Caco-2 (cell line): ENCODE results near the gene ZDBF2. TPM values are rescaled to one million over a fixed set of nuclear protein-coding genes. Genes with fewer than 3 reads are reported as not detected.

Source experiments
- BruUV-seq: library from RNA; stranded (reverse); fragments of 400-500 nt; replicated peaks from 2 replicates; lab custom pipeline; 2021; lab: Mats Ljungman, UMichigan
- CTCF ChIA-PET: fragments of 300-600 bp; sonication (Branson Sonifier 250); formaldehyde crosslinking; loops from one replicate; lab custom pipeline; 2022; ENCODE audit warnings: antibody characterized with exemption; lab: Charles Lee
- POLR2A ChIA-PET: fragments of 300-600 bp; sonication (Branson Sonifier 250); formaldehyde crosslinking; loops from one replicate; lab custom pipeline; 2022; ENCODE audit warnings: antibody characterized with exemption; lab: Charles Lee
- DNase-seq, 2 experiments: peaks; one replicate each; pipeline versions ENCODE4 v3.0.0 to v3.0.0-alpha.2; 2020 to 2022
- H3K27me3 ChIP-seq: replicated peaks from 2 replicates; pipeline ENCODE4 v1.6.0; 2011; ENCODE audit warnings: low read length; ENCODE audit not compliant: control insufficient read depth, insufficient read depth
- H3K36me3 ChIP-seq: 2 replicates; pipeline ENCODE4 v1.5.1; 2011; ENCODE audit warnings: low read length; ENCODE audit not compliant: control insufficient read depth, insufficient read depth
- H3K4me1 ChIP-seq: fragments of 250-450 bp; sonication (Bioruptor Pico); 2 replicates; pipeline ENCODE4 v1.5.1; 2020; ENCODE audit warnings: mild to moderate bottlenecking
- H3K4me3 ChIP-seq: 2 replicates; pipeline ENCODE4 v1.5.1; 2011; ENCODE audit warnings: low read depth, mild to moderate bottlenecking, control low read depth, low read length
- H3K9me3 ChIP-seq: fragments of 250-450 bp; sonication (Bioruptor Pico); 2 replicates; pipeline ENCODE4 v1.5.1; 2020; ENCODE audit warnings: mild to moderate bottlenecking, moderate library complexity
- H3K27ac Mint-ChIP-seq: one replicate; pipeline ENCODE4 v1.8.0; 2022; ENCODE audit warnings: mixed read lengths; ENCODE audit not compliant: unreplicated experiment
- H3K27me3 Mint-ChIP-seq: one replicate; pipeline ENCODE4 v1.8.0; 2022; ENCODE audit warnings: mixed read lengths; ENCODE audit not compliant: insufficient read depth, unreplicated experiment
- H3K36me3 Mint-ChIP-seq: one replicate; pipeline ENCODE4 v1.8.0; 2022; ENCODE audit warnings: mild to moderate bottlenecking, mixed read lengths; ENCODE audit not compliant: insufficient read depth, unreplicated experiment
- H3K4me1 Mint-ChIP-seq: one replicate; pipeline ENCODE4 v1.8.0; 2022; ENCODE audit warnings: low read depth, mixed read lengths; ENCODE audit not compliant: unreplicated experiment
- H3K4me3 Mint-ChIP-seq: one replicate; pipeline ENCODE4 v1.8.0; 2022; ENCODE audit warnings: mild to moderate bottlenecking, moderate library complexity, mixed read lengths; ENCODE audit not compliant: unreplicated experiment
- H3K9me3 Mint-ChIP-seq: one replicate; pipeline ENCODE4 v1.8.0; 2022; ENCODE audit warnings: mixed read lengths; ENCODE audit not compliant: unreplicated experiment
- CTCF ChIP-seq, 2 experiments: fragments of 200-600 bp in 1 of 2; IDR thresholded peaks; 1 replicate in 1 of 2; 2 replicates in 1 of 2; pipeline versions ENCODE4 v1.5.1 to v1.8.0; 2011 to 2022; ENCODE audit warnings: antibody characterized with exemption in 1 of 2, control low read depth in 1 of 2, inconsistent platforms in 1 of 2, low read depth in 1 of 2, low read length in 1 of 2, mild to moderate bottlenecking in 1 of 2, moderate library complexity in 1 of 2; ENCODE audit not compliant: insufficient read depth in 1 of 2, severe bottlenecking in 1 of 2, unreplicated experiment in 1 of 2
- intact Hi-C: fragments of 100-400 bp; cut with micrococcal nuclease; formaldehyde crosslinking; loops from one replicate; pipeline ENCODE4 v1.10.0; 2022; ENCODE audit not compliant: unreplicated experiment
- total RNA-seq: library from RNA; stranded (reverse); gene quantifications from 2 replicates; pipeline ENCODE4 v1.2.3, GENCODE V29; 2022

The ZDBF2 gene
- total RNA-seq, 1 experiment from 2014 or later = 6.5 TPM

DNA sequence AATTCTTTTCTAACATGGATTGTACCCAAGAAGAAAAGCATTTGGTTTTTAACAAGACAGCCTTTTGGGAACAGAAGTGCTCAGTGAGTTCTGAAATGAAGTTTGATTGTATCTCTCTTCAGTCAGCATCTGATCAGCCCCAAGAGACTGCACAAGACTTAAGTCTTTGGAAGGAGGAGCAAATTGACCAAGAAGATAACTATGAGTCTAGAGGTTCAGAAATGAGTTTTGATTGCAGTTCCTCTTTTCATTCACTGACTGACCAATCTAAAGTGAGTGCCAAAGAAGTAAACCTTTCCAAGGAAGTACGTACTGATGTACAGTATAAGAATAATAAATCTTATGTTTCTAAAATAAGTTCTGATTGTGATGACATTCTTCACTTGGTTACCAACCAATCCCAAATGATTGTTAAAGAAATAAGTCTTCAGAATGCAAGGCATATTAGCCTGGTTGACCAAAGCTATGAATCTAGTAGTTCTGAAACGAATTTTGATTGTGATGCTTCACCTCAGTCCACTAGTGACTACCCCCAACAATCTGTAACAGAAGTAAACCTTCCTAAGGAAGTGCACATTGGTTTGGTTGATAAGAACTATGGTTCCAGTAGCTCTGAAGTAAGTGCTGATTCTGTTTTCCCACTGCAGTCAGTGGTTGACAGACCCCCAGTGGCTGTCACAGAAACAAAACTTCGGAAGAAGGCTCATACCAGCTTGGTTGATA is 31.2 kb downstream of the ZDBF2 start:
- H3K36me3 ChIP-seq = no peaks in the 10 kb centered on the region
- Mint-ChIP-seq H3K4me1 (no peaks in the 10 kb centered on the region), H3K4me3 (no peak overlapping the region), H3K27ac (no peak overlapping the region), H3K27me3 (peaks cover 10% of the 10 kb centered on the region), H3K36me3 (peaks cover 8% of the 10 kb centered on the region), H3K9me3 (peaks cover 15% of the 10 kb centered on the region)
- no peak for DNase-seq
- no peaks in the 10 kb centered on the region for H3K4me1 ChIP-seq
- POLR2A ChIA-PET = no interaction called here
- intact Hi-C loops = no loop called here
- TF ChIP-seq CTCF (IDR thresholded peaks at IDR 0.05; ENCODE audit: insufficient read depth in 1 of 2, low read depth in 1 of 2, low read length in 1 of 2, severe bottlenecking in 1 of 2, unreplicated experiment in 1 of 2) = no peak
- H3K9me3 ChIP-seq = no peaks in the 10 kb centered on the region
- CTCF ChIA-PET = no interaction called here
- H3K4me3 ChIP-seq = no peak overlapping the region
- no TSS peak for BruUV-seq
- H3K27me3 ChIP-seq = no peaks in the 10 kb centered on the region

GRCh38 chr2:206311026-206311425 is 36.6 kb downstream of the ZDBF2 start:
- Mint-ChIP-seq H3K9me3 (peaks cover 15% of the 10 kb centered on the region), H3K4me3 (no peak overlapping the region), H3K36me3 (peaks cover 8% of the 10 kb centered on the region), H3K4me1 (no peaks in the 10 kb centered on the region), H3K27ac (no peak overlapping the region), H3K27me3 (peaks cover 10% of the 10 kb centered on the region)
- no peaks in the 10 kb centered on the region for H3K36me3 ChIP-seq
- no peaks in the 10 kb centered on the region for H3K9me3 ChIP-seq
- no peaks in the 10 kb centered on the region for H3K27me3 ChIP-seq
- BruUV-seq = no TSS peak
- H3K4me3 ChIP-seq = no peak overlapping the region
- intact Hi-C loops = no loop called here
- TF ChIP-seq CTCF (IDR thresholded peaks at IDR 0.05; ENCODE audit: insufficient read depth in 1 of 2, low read depth in 1 of 2, low read length in 1 of 2, severe bottlenecking in 1 of 2, unreplicated experiment in 1 of 2) = no peak
- no peak for DNase-seq
- ChIA-PET POLR2A (no interaction called here), CTCF (interaction anchor here (0.6 kb wide), 1 partner anchor 1160 kb away, joined by 3 read pairs; no protein-coding TSS in a partner anchor)
- H3K4me1 ChIP-seq = no peaks in the 10 kb centered on the region

GRCh38 chr2:206316141-206316540 is 41.7 kb downstream of the ZDBF2 start:
- DNase-seq = no peak
- Mint-ChIP-seq H3K27me3 (no peaks in the 10 kb centered on the region), H3K27ac (no peak overlapping the region), H3K9me3 (peaks cover 8% of the 10 kb centered on the region), H3K4me1 (no peaks in the 10 kb centered on the region), H3K36me3 (no peaks in the 10 kb centered on the region), H3K4me3 (no peak overlapping the region)
- ChIA-PET POLR2A (no interaction called here), CTCF (no interaction called here)
- H3K4me3 ChIP-seq = no peak overlapping the region
- no peak for TF ChIP-seq CTCF (IDR thresholded peaks at IDR 0.05; ENCODE audit: insufficient read depth in 1 of 2, low read depth in 1 of 2, low read length in 1 of 2, severe bottlenecking in 1 of 2, unreplicated experiment in 1 of 2)
- no TSS peak for BruUV-seq
- peaks cover 8% of the 10 kb centered on the region; the same call in 1 of the 2 replicates for H3K9me3 ChIP-seq
- intact Hi-C loops = no loop called here
- H3K36me3 ChIP-seq = no peaks in the 10 kb centered on the region
- no peaks in the 10 kb centered on the region for H3K27me3 ChIP-seq
- no peaks in the 10 kb centered on the region for H3K4me1 ChIP-seq
